ENCODE data around the gene KCNK17.
A peak's percentile ranks its signal among the peaks of the same experiment; 100 is the strongest.

Gene KCNK17

DNA sequence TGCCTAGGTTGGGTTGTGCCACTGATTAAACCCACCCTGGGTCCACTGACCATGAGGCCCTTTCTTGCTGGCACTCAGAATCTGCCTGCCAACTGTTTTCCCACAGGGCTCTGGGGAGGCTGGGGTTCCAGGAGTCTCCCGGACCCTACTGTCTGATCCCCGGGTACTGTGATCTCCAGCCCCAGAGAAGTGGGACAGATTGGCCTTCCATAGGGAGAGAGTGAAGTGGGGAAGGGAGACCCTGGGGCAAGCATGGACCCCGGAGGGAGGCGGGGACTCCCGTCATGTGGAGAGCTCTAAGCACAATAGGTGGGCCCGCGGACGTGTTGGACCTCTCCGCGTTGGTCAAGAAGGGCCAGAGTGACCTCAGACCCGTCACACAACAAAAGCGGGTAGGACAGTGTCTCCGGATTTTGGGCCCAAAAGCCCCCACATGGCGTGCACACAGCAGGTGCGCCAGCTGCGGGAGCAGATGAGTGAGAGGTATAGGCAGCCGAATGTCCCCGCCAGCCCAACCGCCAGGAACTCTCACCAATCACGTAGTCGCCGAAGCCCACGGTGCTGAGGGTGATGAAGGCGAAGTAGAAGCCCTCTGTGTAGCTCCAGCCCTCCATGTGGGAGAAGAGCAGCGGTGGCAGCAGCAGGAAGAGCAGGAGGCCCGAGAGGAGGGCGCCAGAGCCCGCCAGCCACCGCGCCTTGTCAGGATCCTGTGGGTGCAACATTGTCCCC, 10.6 kb downstream of the KCNK17 start:
- no peak for DNase-seq (ENCODE audit: low read depth)
- TF ChIP-seq, protein P1, sequence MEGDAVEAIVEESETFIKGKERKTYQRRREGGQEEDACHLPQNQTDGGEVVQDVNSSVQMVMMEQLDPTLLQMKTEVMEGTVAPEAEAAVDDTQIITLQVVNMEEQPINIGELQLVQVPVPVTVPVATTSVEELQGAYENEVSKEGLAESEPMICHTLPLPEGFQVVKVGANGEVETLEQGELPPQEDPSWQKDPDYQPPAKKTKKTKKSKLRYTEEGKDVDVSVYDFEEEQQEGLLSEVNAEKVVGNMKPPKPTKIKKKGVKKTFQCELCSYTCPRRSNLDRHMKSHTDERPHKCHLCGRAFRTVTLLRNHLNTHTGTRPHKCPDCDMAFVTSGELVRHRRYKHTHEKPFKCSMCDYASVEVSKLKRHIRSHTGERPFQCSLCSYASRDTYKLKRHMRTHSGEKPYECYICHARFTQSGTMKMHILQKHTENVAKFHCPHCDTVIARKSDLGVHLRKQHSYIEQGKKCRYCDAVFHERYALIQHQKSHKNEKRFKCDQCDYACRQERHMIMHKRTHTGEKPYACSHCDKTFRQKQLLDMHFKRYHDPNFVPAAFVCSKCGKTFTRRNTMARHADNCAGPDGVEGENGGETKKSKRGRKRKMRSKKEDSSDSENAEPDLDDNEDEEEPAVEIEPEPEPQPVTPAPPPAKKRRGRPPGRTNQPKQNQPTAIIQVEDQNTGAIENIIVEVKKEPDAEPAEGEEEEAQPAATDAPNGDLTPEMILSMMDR (conservative IDR thresholded peaks at IDR 0.05; ENCODE audit: low read depth, low read length): no peak
- H3K4me3 ChIP-seq (ENCODE audit: low read length): no peak overlapping the region

DNA sequence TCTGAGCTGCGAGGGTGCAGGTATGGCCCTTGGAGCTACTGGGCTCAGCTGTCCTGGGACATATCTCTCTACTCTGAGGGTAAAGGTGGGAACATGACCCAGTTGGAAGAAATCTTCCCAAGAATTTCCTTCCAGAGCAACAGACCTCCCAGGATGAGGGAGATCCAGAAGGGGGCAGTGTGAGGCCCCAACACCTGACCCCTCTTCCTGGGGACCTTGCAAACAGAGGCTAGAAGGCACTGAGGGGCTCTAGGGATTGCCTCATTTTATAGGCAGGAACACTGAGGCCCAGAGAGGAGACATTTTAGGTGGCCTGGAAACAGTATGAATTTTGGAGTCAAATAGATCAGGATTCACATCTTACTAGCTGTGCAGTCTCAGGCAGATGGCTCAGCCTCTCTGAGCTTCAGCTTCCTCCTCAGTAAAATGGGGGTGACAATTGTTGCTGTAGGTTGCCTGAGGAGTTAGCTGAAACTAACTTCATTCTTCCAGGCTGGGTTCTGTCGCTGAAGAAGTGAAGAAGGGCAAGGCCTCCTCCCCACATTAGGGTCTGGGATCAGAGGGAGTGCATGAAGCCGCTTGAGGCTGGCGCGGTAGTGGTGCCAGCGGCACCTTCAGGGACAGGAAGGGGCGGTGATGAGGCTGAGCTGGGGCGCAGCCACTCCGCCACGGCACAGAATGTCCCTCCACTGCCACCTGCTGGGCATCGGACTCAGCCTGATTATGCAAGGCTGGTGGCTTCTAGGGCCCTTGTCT, 11.4 kb downstream of the KCNK17 start:
- no peak overlapping the region for H3K4me3 ChIP-seq (ENCODE audit: low read length)
- peak; percentile 12 for DNase-seq (ENCODE audit: low read depth)
- TF ChIP-seq, protein P1 (conservative IDR thresholded peaks at IDR 0.05; ENCODE audit: low read depth, low read length): peak; percentile 89

DNA sequence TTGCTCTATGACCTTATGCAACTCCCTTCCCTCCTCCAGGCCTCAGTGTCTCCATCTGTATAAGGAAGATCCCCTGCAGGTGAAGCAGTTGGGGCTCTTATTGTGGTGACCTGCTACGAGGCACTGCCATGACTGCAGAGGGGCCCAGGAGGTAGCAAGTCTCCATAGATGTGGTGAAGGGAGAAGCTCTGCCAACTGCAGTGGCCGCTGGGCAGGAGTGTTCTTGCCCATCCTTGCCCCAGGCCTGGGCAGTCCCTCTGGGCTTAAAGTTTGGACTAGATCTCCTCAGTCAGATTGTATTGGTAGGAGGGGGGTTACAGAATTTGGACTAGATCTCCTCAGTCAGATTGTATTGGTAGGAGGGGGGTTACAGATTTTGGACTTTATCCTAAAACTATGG, 12.2 kb downstream of the KCNK17 start:
- no peak overlapping the region for H3K4me3 ChIP-seq (ENCODE audit: low read length)
- TF ChIP-seq, protein P1 (conservative IDR thresholded peaks at IDR 0.05; ENCODE audit: low read depth, low read length): no peak
- DNase-seq (ENCODE audit: low read depth): no peak

DNA sequence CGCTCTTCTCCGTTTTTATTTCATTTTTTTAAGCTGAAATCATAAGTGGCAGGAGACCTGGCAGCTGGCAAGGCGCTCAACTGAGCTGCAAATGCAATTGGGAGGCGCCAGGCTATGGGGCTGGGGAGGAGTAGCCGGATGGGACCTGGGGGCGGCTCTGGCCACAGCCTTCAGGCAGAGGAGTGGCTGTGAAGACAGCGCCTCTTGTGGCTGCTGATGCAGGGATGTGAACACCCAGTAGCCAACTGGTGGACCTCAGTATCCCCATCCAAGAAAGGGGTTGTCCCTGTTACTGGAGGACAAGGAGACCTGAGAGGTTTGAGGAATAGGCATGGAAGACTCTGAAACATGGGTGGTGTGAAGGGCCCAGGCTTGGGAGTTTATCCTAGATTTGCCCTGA, 12.6 kb downstream of the KCNK17 start:
- DNase-seq (ENCODE audit: low read depth): no peak
- no peak overlapping the region for H3K4me3 ChIP-seq (ENCODE audit: low read length)
- TF ChIP-seq, protein P1 (conservative IDR thresholded peaks at IDR 0.05; ENCODE audit: low read depth, low read length): peak; percentile 51

DNA sequence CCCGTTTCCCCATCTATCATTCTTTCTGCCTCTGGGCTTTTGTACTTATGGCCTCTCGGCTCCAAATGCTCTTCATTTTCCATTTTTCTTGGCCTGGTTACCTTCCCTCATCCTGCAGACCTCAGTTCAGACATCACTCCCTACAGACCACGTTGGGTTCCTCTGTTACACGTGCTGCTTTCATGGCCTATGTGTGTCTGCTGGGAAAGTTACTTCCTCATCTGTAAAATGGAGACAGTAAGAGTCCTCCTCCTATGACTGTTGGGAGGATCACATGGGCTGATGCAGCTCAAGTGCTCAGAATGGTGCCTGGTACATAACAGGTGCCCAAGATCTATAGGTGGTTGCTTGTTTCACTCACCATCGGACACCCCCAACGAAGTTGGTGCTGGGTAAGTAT, 13.5 kb downstream of the KCNK17 start:
- TF ChIP-seq, protein P1 (conservative IDR thresholded peaks at IDR 0.05; ENCODE audit: low read depth, low read length): no peak

DNA sequence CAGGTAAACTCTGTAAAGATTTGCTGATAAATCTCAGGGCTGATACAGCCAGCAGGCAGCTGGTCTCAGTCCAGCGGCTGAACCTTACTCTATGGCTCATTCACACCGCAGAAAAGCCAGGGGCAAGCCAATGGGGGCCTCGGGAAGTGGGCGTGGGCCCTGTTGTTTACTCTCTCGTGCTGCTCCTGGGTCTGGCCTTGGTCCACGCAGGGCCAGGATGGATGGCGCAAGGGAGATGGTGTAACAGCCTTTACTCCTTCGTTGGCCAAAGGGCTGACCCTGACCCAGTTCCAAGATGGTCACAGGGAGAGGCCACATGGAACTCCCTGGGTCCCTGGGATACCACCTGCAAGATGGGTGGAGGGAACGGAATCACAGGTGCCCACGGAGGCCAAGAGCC, 16.2 kb downstream of the KCNK17 start:
- TF ChIP-seq, protein P1 (conservative IDR thresholded peaks at IDR 0.05; ENCODE audit: low read depth, low read length): no peak
- DNase-seq (ENCODE audit: low read depth): no peak
- H3K4me3 ChIP-seq (ENCODE audit: low read length): no peak overlapping the region

More for the DNA sequence above, 13.5 kb downstream of the KCNK17 start:
- no peak overlapping the region for H3K4me3 ChIP-seq (ENCODE audit: low read length)
- no peak for DNase-seq (ENCODE audit: low read depth)
